LHCN-M2 (cell line): ENCODE results near the gene DOCK1. TPM values are rescaled to one million over a fixed set of nuclear protein-coding genes. Genes with fewer than 3 reads are reported as not detected.

Source experiments
- DNase-seq: peaks from one replicate; pipeline ENCODE4 v3.0.0-alpha.2; 2012; ENCODE audit warnings: low read depth
- total RNA-seq: library from RNA; depleted of rRNA; stranded (reverse); fragments of >200 nt; gene quantifications from 2 replicates; pipeline ENCODE4 v1.2.3, GENCODE V29; 2014

Gene DOCK1
- total RNA-seq, 1 experiment from 2014 or later, result 45.5 TPM

DNA sequence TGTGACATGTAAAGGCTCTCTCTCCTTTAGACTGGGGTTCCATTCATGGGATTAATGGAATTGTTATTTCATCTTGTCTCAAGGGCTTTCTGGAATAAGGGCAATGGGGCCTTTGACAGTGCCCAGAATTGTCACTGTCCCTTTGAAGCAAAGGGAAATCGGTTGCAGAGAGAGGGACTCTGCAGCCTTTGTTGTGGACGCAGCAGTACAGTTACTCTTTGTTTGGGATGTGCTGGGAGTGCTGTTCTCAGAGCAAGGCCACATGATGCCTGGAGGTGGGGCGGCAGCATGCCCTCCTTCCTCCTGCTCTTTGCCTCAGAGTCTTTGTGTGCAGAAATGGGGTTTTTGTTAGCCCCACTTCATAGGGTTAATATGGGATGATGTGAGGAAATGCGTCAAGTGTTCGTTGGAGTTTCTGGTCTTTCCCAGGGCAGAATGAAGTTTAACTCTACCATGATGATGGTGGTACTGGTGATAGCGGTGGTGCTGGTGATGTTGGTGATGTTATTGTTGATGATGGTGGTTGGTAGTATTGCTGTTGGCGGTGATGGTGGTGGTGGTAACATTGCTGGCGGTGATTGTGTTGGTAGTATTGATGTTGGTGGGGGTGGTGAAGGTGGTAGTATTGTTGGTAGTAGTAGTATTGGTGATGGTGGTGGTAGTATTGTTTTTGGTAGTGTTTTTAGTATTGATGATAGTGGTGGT lies 45.3 kb downstream of the DOCK1 start:
- no peak for DNase-seq

- DNase-seq, result no peak
Measured at GRCh38 chr10:126953886-126954285, 48.7 kb downstream of the DOCK1 start.

DNA sequence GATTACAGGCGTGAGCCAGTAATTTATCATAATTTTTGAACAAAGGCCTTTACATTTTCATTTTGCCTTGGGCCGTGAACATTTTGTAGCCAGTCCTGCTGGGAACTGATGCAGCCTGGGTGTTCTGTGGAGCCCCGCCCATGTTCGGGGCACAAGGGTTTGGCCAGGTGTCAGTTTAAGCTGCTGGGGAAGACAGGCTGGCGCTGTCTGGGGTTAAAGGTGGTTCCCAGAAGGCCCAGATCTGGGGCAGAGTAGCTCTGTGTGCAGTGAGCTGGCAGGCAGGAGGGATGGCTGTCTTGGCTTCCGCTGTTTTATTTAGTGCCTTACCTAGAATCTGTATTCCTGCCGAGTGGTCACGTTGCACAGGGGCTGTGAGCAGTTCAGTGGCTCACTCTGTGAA lies 50.2 kb downstream of the DOCK1 start:
- no peak for DNase-seq

- DNase-seq, result no peak
Measured at GRCh38 chr10:126955934-126956711, 50.9 kb downstream of the DOCK1 start.

DNA sequence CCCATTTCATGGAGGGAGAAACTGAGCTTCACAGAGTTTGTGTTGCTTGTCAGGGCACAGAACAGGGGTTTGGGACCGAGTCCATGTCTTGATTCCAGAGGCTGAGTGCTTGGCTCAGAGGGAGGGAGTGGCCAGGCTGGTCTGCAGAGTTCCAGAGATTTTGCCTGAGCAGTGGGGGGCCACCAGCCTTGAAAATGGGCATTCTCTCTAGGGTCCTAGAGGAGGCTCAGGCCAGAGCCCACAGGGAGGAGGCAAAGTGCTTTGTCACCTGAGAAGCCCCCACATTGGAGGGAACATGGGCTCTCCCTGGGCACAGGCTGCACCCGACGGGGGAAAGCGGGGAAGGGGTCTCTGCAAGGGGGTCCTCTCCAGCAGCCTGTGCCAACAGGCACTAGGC lies 51.5 kb downstream of the DOCK1 start:
- no peak for DNase-seq

GRCh38 chr10:126957111-126957510 lies 51.9 kb downstream of the DOCK1 start:
- no peak for DNase-seq

DNA sequence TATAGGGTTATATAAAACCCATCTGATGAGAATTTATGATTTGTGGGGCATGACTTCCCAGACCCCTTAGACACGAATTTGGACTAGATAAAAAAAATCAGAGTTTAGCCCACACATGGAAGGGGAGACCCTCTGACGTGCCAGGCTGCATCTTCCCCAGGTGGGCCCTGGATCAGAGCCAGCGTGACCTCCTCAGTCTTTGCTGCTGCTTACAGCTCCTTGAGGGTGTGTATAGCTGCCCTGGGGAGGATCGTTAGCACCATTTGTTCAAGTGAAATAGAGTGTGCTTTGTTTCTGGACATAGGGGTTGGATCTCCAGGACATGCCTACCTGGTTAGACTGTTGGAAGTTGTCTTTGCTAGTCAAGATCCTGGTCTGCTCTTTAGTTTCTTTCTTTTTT lies 54.2 kb downstream of the DOCK1 start:
- no peak for DNase-seq

DNA sequence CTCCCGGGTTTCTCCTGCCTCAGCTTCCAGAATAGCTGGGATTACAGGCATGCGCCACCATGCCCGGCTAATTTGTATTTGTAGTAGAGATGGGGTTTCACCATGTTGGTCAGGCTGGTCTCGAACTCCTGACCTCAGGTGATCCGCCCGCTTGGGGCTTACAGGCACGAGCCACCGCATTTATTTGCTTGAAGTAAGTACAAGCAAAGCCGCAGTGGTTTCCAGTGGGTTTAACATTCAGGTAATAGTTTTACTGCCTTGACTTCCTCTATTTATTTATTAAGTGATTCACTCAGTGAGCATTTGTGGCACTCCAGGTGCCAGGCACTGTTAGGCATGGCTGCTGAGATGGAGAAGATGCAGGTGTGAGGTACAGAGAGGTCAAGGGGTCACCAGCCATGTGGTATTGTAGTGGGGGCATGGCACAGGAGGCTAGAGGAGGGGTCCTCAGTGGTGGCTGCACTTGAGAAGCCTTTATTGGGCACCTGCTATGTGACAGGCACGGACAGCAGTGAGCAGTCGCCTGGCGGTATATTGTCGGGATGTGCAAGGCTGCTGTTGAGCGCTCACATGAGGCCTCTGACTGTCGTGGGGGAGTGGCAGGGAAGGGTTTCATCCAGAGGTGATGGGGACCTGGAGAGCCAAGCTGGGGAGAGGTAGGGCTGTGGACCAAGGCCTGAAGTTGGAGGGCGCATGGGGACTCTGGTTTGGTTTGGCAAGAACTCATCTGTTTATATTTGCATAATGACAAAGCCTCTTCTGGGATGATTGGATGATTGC lies 54.9 kb downstream of the DOCK1 start:
- DNase-seq, result no peak

DNA sequence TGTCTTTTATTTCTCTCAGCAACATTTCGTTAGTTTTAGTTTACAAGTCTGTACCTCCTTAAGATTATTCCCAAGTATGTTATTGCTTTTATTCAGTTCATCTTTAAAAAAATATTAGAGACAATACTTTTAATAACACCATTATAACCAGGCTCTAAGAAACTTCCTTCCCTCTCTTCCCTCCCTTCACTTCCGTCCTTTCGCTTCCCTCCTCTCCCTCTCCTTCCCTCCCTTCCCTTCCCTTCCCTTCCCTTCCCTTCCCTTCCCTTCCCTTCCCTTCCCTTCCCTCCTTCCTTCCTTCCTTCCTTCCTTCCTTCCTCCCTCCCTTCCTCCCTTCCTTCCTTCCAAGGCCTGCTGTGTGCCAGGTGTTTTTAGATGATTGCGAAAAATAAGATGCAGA lies 58.1 kb downstream of the DOCK1 start:
- no peak for DNase-seq

DNA sequence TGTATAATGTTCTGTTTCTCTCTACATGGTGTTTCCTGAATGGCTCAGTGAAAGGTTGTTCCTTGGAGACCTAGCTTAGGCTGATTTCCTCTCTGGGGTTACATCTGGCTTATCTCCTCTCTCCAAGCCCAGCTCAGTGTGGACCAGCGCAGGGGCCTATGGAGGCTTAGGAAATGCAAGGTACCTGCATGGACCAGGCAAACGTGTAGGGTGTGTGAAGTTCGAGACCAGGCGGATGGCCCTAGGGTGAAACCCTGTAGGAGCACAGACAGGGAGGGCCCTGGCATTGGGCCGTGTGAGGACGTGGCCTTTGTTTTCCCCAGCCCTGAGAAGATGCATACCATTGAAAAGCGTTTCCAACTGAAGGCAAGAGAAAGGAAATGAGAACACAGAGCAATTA lies 59.0 kb downstream of the DOCK1 start:
- DNase-seq, result no peak

GRCh38 chr10:126966938-126967337 lies 61.7 kb downstream of the DOCK1 start:
- DNase-seq, result no peak

GRCh38 chr10:126969310-126969709 lies 64.1 kb downstream of the DOCK1 start:
- no peak for DNase-seq

- peak; percentile 70 for DNase-seq
Measured at GRCh38 chr10:126972635-126973414, 67.6 kb downstream of the DOCK1 start.

GRCh38 chr10:126975221-126975620 lies 70.0 kb downstream of the DOCK1 start:
- DNase-seq, result no peak

DNA sequence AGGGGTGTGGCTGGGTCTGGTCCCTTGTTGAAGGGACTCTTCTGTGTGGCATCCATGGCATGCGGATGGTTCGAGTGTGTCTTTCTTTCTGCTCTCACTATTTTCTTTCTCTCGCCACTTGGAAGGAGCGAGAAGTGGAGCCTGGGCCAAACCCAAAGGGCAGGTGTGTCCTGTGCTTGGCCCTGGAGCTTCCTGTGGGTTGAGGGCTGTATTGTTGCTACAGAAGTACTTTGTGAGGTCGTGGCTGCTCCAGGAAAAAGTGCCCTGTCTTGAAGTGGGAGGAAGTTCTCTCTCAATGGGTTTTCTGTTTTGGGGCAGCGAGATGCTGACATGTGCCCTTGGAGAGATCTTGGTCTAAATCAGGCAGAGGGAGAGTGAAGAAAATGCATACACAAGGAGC lies 72.0 kb downstream of the DOCK1 start:
- DNase-seq, result no peak

GRCh38 chr10:126979311-126979710 lies 74.1 kb downstream of the DOCK1 start:
- no peak for DNase-seq

DNA sequence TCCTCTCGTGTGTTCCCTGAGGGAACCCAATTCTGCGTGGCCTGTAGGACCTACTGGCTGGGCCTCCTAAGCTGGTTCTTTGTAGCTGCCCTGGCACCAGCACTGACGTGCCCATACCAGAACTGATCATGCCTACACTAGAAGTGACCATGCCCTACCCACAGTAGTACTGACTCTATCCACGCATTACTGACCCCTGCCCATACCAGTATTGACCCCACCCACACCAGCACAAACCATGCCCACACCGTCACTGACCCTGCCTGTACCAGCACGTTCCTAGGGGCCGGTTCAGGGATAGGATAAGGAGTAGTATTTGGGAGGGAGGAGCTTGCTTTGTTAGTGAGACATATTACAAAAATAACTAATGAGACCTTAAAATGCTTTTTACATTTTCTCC lies 88.0 kb downstream of the DOCK1 start:
- DNase-seq, result no peak

DNA sequence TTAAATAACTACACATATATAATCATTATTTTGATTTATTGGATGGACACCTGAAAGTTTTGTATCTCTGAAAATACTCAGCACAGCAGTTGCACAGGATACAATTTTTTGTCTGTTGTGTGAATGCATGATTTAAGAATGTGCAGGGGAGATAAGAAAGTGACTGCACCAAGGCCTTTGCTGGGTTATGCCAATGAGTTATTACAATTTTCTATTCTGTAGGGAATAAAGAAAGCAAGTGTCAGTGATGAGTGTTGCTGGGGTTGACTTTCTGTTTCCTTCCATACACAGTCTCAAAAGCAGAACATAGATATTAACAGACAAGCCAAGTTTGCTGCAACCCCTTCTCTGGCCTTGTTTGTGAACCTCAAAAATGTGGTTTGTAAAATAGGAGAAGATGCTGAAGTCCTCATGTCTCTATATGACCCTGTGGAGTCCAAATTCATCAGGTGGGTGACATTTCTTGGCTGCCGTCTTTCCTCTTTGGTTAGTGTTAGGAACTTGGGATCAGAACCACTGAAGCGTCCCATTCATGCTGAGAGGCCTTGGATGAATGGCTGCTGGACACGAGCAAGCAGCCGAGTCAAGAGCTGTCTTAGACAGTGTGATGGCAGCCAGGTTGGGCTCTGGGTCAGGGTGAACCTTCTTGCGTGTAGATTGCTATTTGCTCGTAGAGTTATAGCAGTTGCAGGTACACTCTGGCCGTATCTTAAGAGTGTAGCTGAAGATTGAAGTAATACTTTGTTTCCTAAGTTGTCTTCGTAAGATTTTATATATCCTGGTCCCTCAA lies 92.8 kb downstream of the DOCK1 start:
- DNase-seq, result no peak

GRCh38 chr10:127000598-127000997 lies 95.4 kb downstream of the DOCK1 start:
- no peak for DNase-seq

DNA sequence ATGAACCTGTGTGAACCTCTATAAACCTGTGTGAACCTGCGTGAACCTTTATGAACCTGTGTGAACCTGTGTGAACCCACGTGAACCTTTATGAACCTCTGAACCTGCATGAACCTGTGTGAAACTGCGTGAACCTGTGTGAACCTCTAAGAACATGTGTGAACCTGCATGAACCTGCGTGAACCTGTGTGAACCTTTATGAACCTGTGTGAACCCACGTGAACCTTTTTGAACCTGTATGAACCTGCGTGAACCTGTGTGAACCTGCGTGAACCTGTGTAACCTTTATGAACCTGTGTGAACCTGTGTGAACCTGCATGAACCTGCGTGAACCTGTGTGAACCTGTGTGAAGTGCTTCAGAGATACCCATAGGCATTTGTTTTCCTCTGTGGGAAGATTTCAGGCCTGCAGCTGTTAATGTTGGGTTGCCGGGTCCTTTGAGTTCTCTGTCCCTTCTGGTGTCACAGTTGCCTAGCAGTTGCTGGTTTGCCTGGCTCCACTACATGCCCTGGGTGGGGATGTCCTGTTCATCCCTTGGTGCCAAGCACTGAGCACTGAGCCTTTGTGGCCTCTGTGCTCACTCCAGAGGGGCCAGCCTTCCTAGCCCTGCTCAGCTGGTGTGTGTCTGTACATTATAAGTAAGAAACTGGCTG lies 97.9 kb downstream of the DOCK1 start:
- DNase-seq, result no peak
